H1 (cell line): ENCODE data around the gene ANKRD62. TPM values are rescaled to one million over a fixed set of nuclear protein-coding genes. Genes with fewer than 3 reads are reported as not detected.

Experiments
- CHD1 ChIP-seq: IDR thresholded peaks from 2 replicates; pipeline ENCODE4 v1.6.1; 2012; ENCODE audit warnings: low read depth, low read length, improper control_type of control experiment
- KDM4A ChIP-seq: IDR thresholded peaks from one replicate; pipeline ENCODE4 v1.7.1; 2012; ENCODE audit warnings: low read depth, mild to moderate bottlenecking, moderate library complexity, low read length, inconsistent platforms; ENCODE audit not compliant: severe bottlenecking
- NRF1 ChIP-seq: IDR thresholded peaks from 2 replicates; pipeline ENCODE4 v1.6.1; 2011; ENCODE audit warnings: mild to moderate bottlenecking, low read depth, low read length, improper control_type of control experiment
- PHF8 ChIP-seq: fragments of 200-600 bp; sonication (generic); conservative IDR thresholded peaks from 2 replicates; pipeline ENCODE4 v1.7.1; 2012; ENCODE audit warnings: low read depth, mild to moderate bottlenecking, inconsistent platforms, low read length, moderate library complexity
- POLR2A ChIP-seq, 2 experiments: IDR thresholded peaks; 1 replicate in 1 of 2; 2 replicates in 1 of 2; pipeline ENCODE4 v1.6.1; 2011; ENCODE audit warnings: low read depth in 2 of 2, low read length in 2 of 2, mild to moderate bottlenecking in 2 of 2; ENCODE audit errors: control extremely low read depth in 1 of 2
- POLR2AphosphoS5 ChIP-seq: IDR thresholded peaks from 2 replicates; pipeline ENCODE4 v1.6.1; 2011; ENCODE audit warnings: low read depth, low read length
- RBBP5 ChIP-seq: IDR thresholded peaks from 2 replicates; pipeline ENCODE4 v1.7.1; 2012; ENCODE audit warnings: low read depth, mild to moderate bottlenecking, inconsistent platforms, low read length, moderate library complexity, borderline replicate concordance
- RFX5 ChIP-seq: IDR thresholded peaks from 2 replicates; pipeline ENCODE4 v1.6.1; 2011; ENCODE audit warnings: low read depth, low read length, improper control_type of control experiment, borderline replicate concordance
- SIX5 ChIP-seq: IDR thresholded peaks from 2 replicates; pipeline ENCODE4 v1.6.1; 2011; ENCODE audit warnings: mild to moderate bottlenecking, low read depth, low read length
- SP4 ChIP-seq: IDR thresholded peaks from 2 replicates; pipeline ENCODE4 v1.6.1; 2012; ENCODE audit warnings: low read length, inconsistent platforms
- SRF ChIP-seq: IDR thresholded peaks from 2 replicates; pipeline ENCODE4 v1.6.1; 2011; ENCODE audit warnings: mild to moderate bottlenecking, low read depth, low read length, moderate library complexity
- TAF7 ChIP-seq: optimal IDR thresholded peaks from 2 replicates; pipeline ENCODE3; 2011; ENCODE audit warnings: low read depth, mild to moderate bottlenecking, inconsistent platforms, low read length, moderate library complexity, borderline replicate concordance
- TBP ChIP-seq: IDR thresholded peaks from 2 replicates; pipeline ENCODE4 v1.6.1; 2011; ENCODE audit warnings: low read depth, low read length, improper control_type of control experiment
- polyA plus RNA-seq, 7 experiments: library from polyadenylated mRNA; depleted of rRNA in 3 of 7; stranded (reverse) in 5 of 7; unstranded in 2 of 7; fragments of >200 nt in 5 of 7; fragments of 200-250 nt in 2 of 7; gene quantifications; 1 replicate in 5 of 7; 2 replicates in 1 of 7; 4 replicates in 1 of 7; pipeline versions ENCODE4 v1.2.1 to v1.2.3, GENCODE V29; 2011 to 2013; ENCODE audit warnings: missing spikeins in 2 of 7, mixed read lengths in 2 of 7
- total RNA-seq: library from RNA; stranded (reverse); fragmentation: NEBNext Ultra II Directional; extraction: Animal tissue kit (Norgen Biotek cat#: 25700); gene quantifications from 2 replicates; pipeline ENCODE4 v1.2.1, GENCODE V29; 2021

The ANKRD62 gene
- total and polyA plus RNA-seq, 2 of the 8 experiments (the other 6 are each of a cell fraction or from before 2014, with no cell fraction given), result not detected

DNA sequence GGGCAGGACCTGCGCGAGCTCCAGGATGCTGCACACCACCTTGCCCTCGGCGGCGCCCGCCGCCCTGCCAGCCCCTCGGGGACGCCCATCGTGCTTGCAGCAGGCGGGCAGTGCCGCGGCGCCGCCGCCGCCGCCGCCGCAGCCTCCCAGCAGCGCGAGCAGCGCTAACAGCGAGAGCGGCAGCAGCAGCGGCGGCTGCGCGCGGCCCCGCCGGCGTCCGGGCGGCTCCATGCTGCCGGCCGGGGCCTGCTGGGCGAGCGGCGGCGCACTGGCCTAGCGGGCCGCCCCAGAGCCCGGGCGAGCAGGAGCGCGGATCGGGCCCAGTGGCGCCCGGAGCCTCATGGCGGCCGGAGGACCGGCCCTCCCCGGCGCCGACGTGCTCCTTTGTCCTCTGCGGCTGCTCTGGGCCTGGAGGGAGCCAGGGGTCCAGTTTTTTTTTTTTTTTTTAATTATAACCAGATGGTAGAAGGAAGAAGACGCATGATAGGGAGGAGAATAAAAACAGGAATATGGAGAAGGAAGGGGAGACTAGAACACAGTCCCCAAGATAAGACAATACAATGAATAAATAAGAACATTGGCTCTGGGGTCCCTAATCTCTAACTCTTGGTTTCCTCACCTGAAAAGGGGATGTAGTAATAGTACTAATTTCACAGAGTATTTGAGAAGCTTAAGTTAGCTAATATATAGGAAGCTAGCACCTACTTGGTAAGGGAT lies 17.1 kb upstream of the ANKRD62 start (continued):
- no peak for TF ChIP-seq RBBP5
- no peak for TF ChIP-seq SRF
- TF ChIP-seq POLR2A (IDR thresholded peaks at IDR 0.05; ENCODE audit: control extremely low read depth in 1 of 2, low read depth in 2 of 2, low read length in 2 of 2), result no peak; a peak in 2 of 3 replicates
- no peak for TF ChIP-seq CHD1
- TF ChIP-seq SIX5, result no peak
- no peak for TF ChIP-seq RFX5
- no peak for TF ChIP-seq KDM4A
- TF ChIP-seq NRF1, result no peak
- TF ChIP-seq SP4, result no peak
- no peak for TF ChIP-seq POLR2AphosphoS5
- TF ChIP-seq PHF8, result peak; percentile 54
- peak; percentile 53 for TF ChIP-seq TAF7
- TF ChIP-seq TBP, result 0 out of 2 replicates have a peak, but pooled peaks have one; percentile 3
